A673 (cell line): ENCODE data around the gene PRDM16. TPM values are rescaled to one million over a fixed set of nuclear protein-coding genes. Genes with fewer than 3 reads are reported as not detected.

ENCODE experiments used
- BruUV-seq: library from RNA; stranded (reverse); fragments of 400-500 nt; replicated peaks from 2 replicates; lab custom pipeline; 2021; lab: Mats Ljungman, UMichigan
- CTCF ChIA-PET: fragments of 300-600 bp; sonication (Branson Sonifier 250); formaldehyde crosslinking; loops from one replicate; lab custom pipeline; 2022; ENCODE audit warnings: antibody characterized with exemption; lab: Charles Lee
- POLR2A ChIA-PET: fragments of 300-600 bp; sonication (Branson Sonifier 250); formaldehyde crosslinking; loops from one replicate; lab custom pipeline; 2022; ENCODE audit warnings: antibody characterized with exemption; ENCODE audit not compliant: low non-redundant PET; lab: Charles Lee
- DNase-seq: peaks from one replicate; pipeline ENCODE4 v3.0.0-alpha.2; 2015; ENCODE audit warnings: low spot score
- H3K27ac ChIP-seq: fragments of 200-600 bp; sonication (generic); 2 replicates; pipeline ENCODE4 v1.5.1; 2016; ENCODE audit warnings: mixed run types, low read depth, mild to moderate bottlenecking, mixed read lengths, antibody characterized with exemption, low read length; ENCODE audit not compliant: poor library complexity, severe bottlenecking
- H3K27me3 ChIP-seq: fragments of 200-600 bp; sonication (generic); replicated peaks from 2 replicates; pipeline ENCODE4 v1.6.1; 2017; ENCODE audit warnings: mixed run types, low read depth, mild to moderate bottlenecking, mixed read lengths, antibody characterized with exemption, low read length; ENCODE audit not compliant: insufficient read depth, poor library complexity
- H3K36me3 ChIP-seq: fragments of 200-600 bp; sonication (generic); 2 replicates; pipeline ENCODE4 v1.6.1; 2016; ENCODE audit warnings: mixed run types, mild to moderate bottlenecking, mixed read lengths, antibody characterized with exemption, low read length; ENCODE audit not compliant: insufficient read depth, poor library complexity, severe bottlenecking
- H3K4me1 ChIP-seq: fragments of 200-600 bp; sonication (generic); 2 replicates; pipeline ENCODE4 v1.6.1; 2017; ENCODE audit warnings: mixed run types, mild to moderate bottlenecking, mixed read lengths, antibody characterized with exemption, low read length; ENCODE audit not compliant: insufficient read depth, poor library complexity, severe bottlenecking
- H3K4me3 ChIP-seq: fragments of 200-600 bp; sonication (generic); 2 replicates; pipeline ENCODE4 v1.5.1; 2016; ENCODE audit warnings: low read depth, mixed run types, mild to moderate bottlenecking, mixed read lengths, low read length; ENCODE audit not compliant: poor library complexity, severe bottlenecking
- H3K9me3 ChIP-seq: fragments of 200-600 bp; sonication (generic); 2 replicates; pipeline ENCODE4 v1.6.1; 2016; ENCODE audit warnings: mixed run types, low read depth, mild to moderate bottlenecking, mixed read lengths, antibody characterized with exemption, low read length; ENCODE audit not compliant: poor library complexity, severe bottlenecking
- CTCF ChIP-seq: fragments of 300-800, 200-600 bp; sonication (generic); conservative IDR thresholded peaks from 2 replicates; pipeline ENCODE4 v1.5.1; 2017; ENCODE audit warnings: low read depth, mild to moderate bottlenecking, antibody characterized with exemption, low read length, moderate library complexity, mixed read lengths
- EZH2 ChIP-seq: fragments of 200-600 bp; sonication (generic); IDR thresholded peaks from 2 replicates; pipeline ENCODE4 v1.6.1; 2017; ENCODE audit warnings: borderline replicate concordance, low read depth, mild to moderate bottlenecking, mixed read lengths, antibody characterized with exemption, low read length; ENCODE audit not compliant: poor library complexity, severe bottlenecking
- intact Hi-C: fragments of 100-400 bp; cut with micrococcal nuclease; formaldehyde crosslinking; loops from one replicate; pipeline ENCODE4 v1.10.0; 2022; ENCODE audit not compliant: unreplicated experiment
- total RNA-seq: library from RNA; stranded (reverse); gene quantifications from 2 replicates; pipeline ENCODE4 v1.2.3, GENCODE V29; 2021

The PRDM16 gene
- total RNA-seq, 1 experiment from 2014 or later = 0.49 TPM

DNA sequence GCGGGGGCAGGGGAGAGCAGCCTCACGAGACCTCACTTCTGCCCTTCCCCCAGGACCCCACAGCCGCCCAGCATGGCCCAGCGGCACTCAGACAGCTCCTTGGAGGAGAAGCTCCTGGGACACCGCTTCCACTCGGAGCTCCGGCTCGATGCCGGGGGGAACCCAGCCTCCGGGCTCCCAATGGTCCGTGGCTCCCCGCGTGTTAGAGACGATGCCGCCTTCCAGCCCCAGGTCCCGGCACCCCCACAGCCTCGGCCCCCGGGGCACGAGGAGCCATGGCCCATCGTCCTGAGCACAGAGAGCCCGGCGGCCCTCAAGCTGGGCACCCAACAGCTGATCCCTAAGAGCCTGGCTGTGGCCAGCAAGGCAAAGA is 394.0 kb downstream of the PRDM16 start:
- no TSS peak for BruUV-seq
- no peak overlapping the region for H3K4me3 ChIP-seq
- H3K36me3 ChIP-seq = no peaks in the 10 kb centered on the region
- no peak for DNase-seq
- TF ChIP-seq CTCF (no peak), EZH2 (no peak)
- CTCF ChIA-PET = interaction anchor here (1.1 kb wide), 1 partner anchor 10 kb away, joined by 5 read pairs; no protein-coding TSS in a partner anchor
- no peaks in the 10 kb centered on the region for H3K9me3 ChIP-seq
- intact Hi-C loops = no loop called here
- no peak overlapping the region for H3K27ac ChIP-seq
- H3K27me3 ChIP-seq = no peaks in the 10 kb centered on the region
- POLR2A ChIA-PET = no interaction called here
- H3K4me1 ChIP-seq = no peaks in the 10 kb centered on the region

- DNase-seq = no peak
- intact Hi-C loops = no loop called here
- Histone ChIP-seq H3K4me1 (no peaks in the 10 kb centered on the region), H3K27ac (no peak overlapping the region), H3K36me3 (no peaks in the 10 kb centered on the region), H3K4me3 (no peak overlapping the region), H3K27me3 (no peaks in the 10 kb centered on the region), H3K9me3 (no peaks in the 10 kb centered on the region)
- TF ChIP-seq CTCF (no peak), EZH2 (no peak)
- no TSS peak for BruUV-seq
- POLR2A ChIA-PET = no interaction called here
- CTCF ChIA-PET = interaction anchor here (1.1 kb wide), 1 partner anchor 10 kb away, joined by 5 read pairs; no protein-coding TSS in a partner anchor
Observed at GRCh38 chr1:3463408-3463863, 394.4 kb downstream of the PRDM16 start.

GRCh38 chr1:3463891-3464648 is 395.1 kb downstream of the PRDM16 start:
- H3K9me3 ChIP-seq = no peaks in the 10 kb centered on the region
- intact Hi-C loops = no loop called here
- no peaks in the 10 kb centered on the region for H3K36me3 ChIP-seq
- H3K27ac ChIP-seq = no peak overlapping the region
- DNase-seq = no peak
- H3K4me3 ChIP-seq = no peak overlapping the region
- CTCF ChIA-PET = interaction anchor here (1.1 kb wide), 1 partner anchor 11 kb away, joined by 5 read pairs; no protein-coding TSS in a partner anchor
- BruUV-seq = no TSS peak
- H3K27me3 ChIP-seq = no peaks in the 10 kb centered on the region
- no peaks in the 10 kb centered on the region for H3K4me1 ChIP-seq
- no peak for TF ChIP-seq EZH2
- no peak for TF ChIP-seq CTCF
- POLR2A ChIA-PET = no interaction called here
